Left cardiac atrium (tissue), 4 donors: ENCODE data around the gene ENPP5. TPM values are rescaled to one million over a fixed set of nuclear protein-coding genes. Genes with fewer than 3 reads are reported as not detected.
"Not testable (repeated sequence)": the region's sequence is repeated elsewhere in the genome, so short reads cannot be mapped to it uniquely, and the experiment has no call there.

ENCODE experiments used
- ATAC-seq, 2 donors: fragments of 200-7000 bp; cut with Tn5 transposase; one replicate each; pipeline ENCODE4 v1.9.1; 2020; ENCODE audit warnings: mild to moderate bottlenecking in 2 of 2, moderate library complexity in 2 of 2
- DNase-seq: peaks from one replicate; pipeline ENCODE4 v3.0.0-alpha.2; 2020
- intact Hi-C, 2 donors: fragments of 100-400 bp; cut with DNase I; formaldehyde crosslinking; loops; one replicate each; pipeline versions ENCODE4 v1.14.1 to v1.15.1; 2022 to 2023
- total RNA-seq, 2 donors: library from RNA; stranded (reverse); fragmentation: NEBNext Ultra II Directional; extraction: Animal tissue kit (Norgen Biotek cat#: 25700); gene quantifications; one replicate each; pipeline ENCODE4 v1.2.1, GENCODE V29; 2021
- donor health status: DM: no; HTN: yes; CAD: no.
- donor health status: DM: no; HTN: yes; CAD: no; lungs with severe emphysema.
- donor health status: DM: yes; HTN: yes; CAD: no.
- donor health status: Dilated cardiomyopathy.

Gene ENPP5
- total RNA-seq, 2 donors from 2014 or later, result 5.7 to 6.9 TPM

GRCh38 chr6:46128476-46128875, 42.3 kb downstream of the ENPP5 start:
- intact Hi-C loops, result no loop called here
- DNase-seq, result no peak
- ATAC-seq, result no peak

GRCh38 chr6:46119679-46120078, 51.1 kb downstream of the ENPP5 start:
- intact Hi-C loops, DNase-seq, ATAC-seq: not testable (repeated sequence)

GRCh38 chr6:46118836-46119235, 51.9 kb downstream of the ENPP5 start:
- no peak for ATAC-seq
- DNase-seq, result no peak
- intact Hi-C loops, result no loop called here

DNA sequence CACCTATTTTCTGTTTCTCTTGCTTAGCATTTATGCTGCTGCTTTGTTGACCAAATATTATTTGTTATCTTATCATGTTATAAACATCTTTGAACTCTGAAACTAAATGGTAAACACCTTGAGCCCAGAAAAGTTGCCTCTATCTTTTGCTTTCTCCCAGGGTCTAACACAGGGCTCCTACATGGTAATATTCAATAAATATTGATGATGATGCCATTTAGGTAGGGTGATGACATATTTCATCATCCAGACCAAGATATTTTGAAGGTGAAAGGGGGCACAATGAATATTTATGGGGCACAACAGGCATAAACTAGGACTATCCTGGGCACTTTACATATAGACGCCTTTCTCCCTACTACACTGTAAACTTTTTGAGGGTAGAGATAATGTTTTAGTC, 52.6 kb downstream of the ENPP5 start:
- ATAC-seq (no peak), DNase-seq (no peak)
- intact Hi-C loops, result no loop called here

GRCh38 chr6:46116289-46116688, 54.5 kb downstream of the ENPP5 start:
- ATAC-seq (no peak), DNase-seq (no peak)
- intact Hi-C loops, result no loop called here

DNA sequence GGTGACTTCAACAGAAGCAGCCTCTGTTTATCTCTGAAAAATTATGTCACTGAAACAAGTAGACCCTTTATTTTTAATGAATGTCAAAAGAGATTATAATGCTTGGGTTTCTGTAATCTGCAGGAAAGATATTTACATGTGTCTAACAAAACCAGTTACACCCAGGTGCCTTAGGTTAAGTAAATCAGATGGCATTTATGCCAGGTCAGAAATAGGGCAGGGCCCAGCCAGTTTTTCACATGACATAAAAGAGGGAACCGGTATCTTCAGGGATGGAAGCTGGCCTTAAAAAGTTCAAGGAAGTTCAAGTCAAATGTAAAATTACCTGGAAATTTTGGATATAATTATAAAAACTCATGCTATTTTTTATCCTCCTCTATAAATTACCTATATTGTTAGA, 55.1 kb downstream of the ENPP5 start:
- intact Hi-C loops, result no loop called here
- no peak for ATAC-seq
- no peak for DNase-seq

- ATAC-seq (no peak), DNase-seq (no peak)
- intact Hi-C loops, result no loop called here
These were observed 57.4 kb downstream of the ENPP5 start for GRCh38 chr6:46113370-46113769.

Other genes with a start within 250 kb of the ENPP5 start
- 100 to 1,000 TPM in 1 of 2 donors, 10 to 100 TPM in 1; 92.1 to 109 TPM for gene CLIC5, start 155.1 kb downstream of the ENPP5 start, total RNA-seq
- 10 to 100 TPM; 20.2 to 28.1 TPM for gene ENPP4, start 41.0 kb downstream of the ENPP5 start, total RNA-seq